Measurements from ENCODE around the gene TMEM170A. TPM values are rescaled to one million over a fixed set of nuclear protein-coding genes. Genes with fewer than 3 reads are reported as not detected.

The TMEM170A gene
- total and polyA plus RNA-seq, 10 of the 15 experiments (the other 5 are each of a cell fraction or from before 2014, with no cell fraction given) = 7.3 to 28.2 (median 20.9) TPM

GRCh38 chr16:75457485-75458021, 6.9 kb downstream of the TMEM170A start:
- ChIA-PET CTCF (interaction anchor here (2.3 to 2.4 kb wide), 2 partner anchors 13 to 258 kb away, joined by 6 to 7 read pairs; no protein-coding TSS in a partner anchor), SMC1A (ENCODE audit: uncharacterized antibody, unreplicated experiment) (interaction anchor here (1.2 kb wide), 1 partner anchor 14 kb away, joined by 5 read pairs; no protein-coding TSS in a partner anchor), POLR2A (interaction anchor here (0.5 to 1.0 kb wide), 3 partner anchors 8 to 66 kb away, joined by 3 to 4 read pairs (median 4); no protein-coding TSS in a partner anchor), RAD21 (ENCODE audit: unreplicated experiment) (interaction anchor here (0.8 kb wide), 1 partner anchor 13 kb away, joined by 3 read pairs; no protein-coding TSS in a partner anchor)
- no peaks in the 10 kb centered on the region for H3K9me3 ChIP-seq (replicated peaks; ENCODE audit: control insufficient read depth, insufficient read depth, low read length)
- no peak overlapping the region for H3K4me2 ChIP-seq (ENCODE audit: control insufficient read depth, insufficient read depth)
- H3K79me2 ChIP-seq (ENCODE audit: control insufficient read depth, insufficient read depth, low read length) = peaks cover 59% of the 10 kb centered on the region
- no peak overlapping the region for H3K27ac ChIP-seq (ENCODE audit: control insufficient read depth, insufficient read depth)
- 89% methylated on average over 5 of the region's 5 CpGs for WGBS (ENCODE audit: insufficient coverage, insufficient replicate concordance, low lambda C conversion rate, missing lambda C conversion rate)
- H3K4me1 ChIP-seq (ENCODE audit: control insufficient read depth, insufficient read depth, low read length) = peaks cover 6% of the 10 kb centered on the region
- no peak overlapping the region for H3K4me3 ChIP-seq
- ATAC-seq (no peak), DNase-seq (ENCODE audit: low read depth, low spot score) (no peak), FAIRE-seq (no peak)
- H4K20me1 ChIP-seq (ENCODE audit: control insufficient read depth, insufficient read depth) = no peaks in the 10 kb centered on the region
- peaks cover 0 to 2% of the 10 kb centered on the region in 2 experiments; a peak in 2 of 4 replicates for H3K36me3 ChIP-seq (ENCODE audit: control insufficient read depth in 2 of 2, insufficient read depth in 2 of 2, low read length in 1 of 2)
- no peak overlapping the region for H2AFZ ChIP-seq (ENCODE audit: control insufficient read depth, low read depth, low read length)
- no peak overlapping the region for H3K9ac ChIP-seq (ENCODE audit: control insufficient read depth, insufficient read depth, low read length)
- BruUV-seq (replicated peaks) = no TSS peak
- intact Hi-C loops (cut with micrococcal nuclease; ENCODE audit: unreplicated experiment) (no loop called here), in situ Hi-C loops (cut with MboI) (loop anchor here (5.0 to 25.0 kb wide), 2 partner anchors 50 to 1730 kb away; partner anchors contain the start of genes MON1B and SYCE1L)
- no peaks in the 10 kb centered on the region for H3K27me3 ChIP-seq (replicated peaks in 1 of 2; ENCODE audit: control insufficient read depth in 2 of 2, insufficient read depth in 2 of 2, low read length in 1 of 2)
- TF ChIP-seq ZNF274 (IDR thresholded peaks at IDR 0.05; ENCODE audit: insufficient read depth, insufficient read length) = no peak
- TF ChIP-seq MLLT1 (IDR thresholded peaks at IDR 0.05) = no peak
- no peak for TF ChIP-seq FOS (IDR thresholded peaks at IDR 0.05; ENCODE audit: borderline replicate concordance, extremely low read depth, insufficient read length)
- TF ChIP-seq GATAD2B (conservative IDR thresholded peaks at IDR 0.05; ENCODE audit: low read depth) = no peak
- TF ChIP-seq RUNX3 (IDR thresholded peaks at IDR 0.05; ENCODE audit: low read length) = no peak
- TF ChIP-seq BMI1 (IDR thresholded peaks at IDR 0.05; ENCODE audit: borderline replicate concordance) = no peak
- TF ChIP-seq MTA2 (IDR thresholded peaks at IDR 0.05; ENCODE audit: low read depth) = no peak
- TF ChIP-seq TAF1 (IDR thresholded peaks at IDR 0.05; ENCODE audit: borderline replicate concordance, low read depth, low read length) = no peak
- TF ChIP-seq REST (IDR thresholded peaks at IDR 0.05; ENCODE audit: low read depth, low read length) = no peak
- TF ChIP-seq YBX1 (IDR thresholded peaks at IDR 0.05) = no peak
- no peak for TF ChIP-seq WRNIP1 (IDR thresholded peaks at IDR 0.05; ENCODE audit: borderline replicate concordance, low read depth, low read length)
- no peak for TF ChIP-seq MYB (IDR thresholded peaks at IDR 0.05; ENCODE audit: borderline replicate concordance, low read depth, low read length)
- TF ChIP-seq BACH1 (IDR thresholded peaks at IDR 0.05; ENCODE audit: borderline replicate concordance) = no peak
- TF ChIP-seq CHD1 (IDR thresholded peaks at IDR 0.05; ENCODE audit: low read depth, low read length) = no peak
- no peak for TF ChIP-seq ZBTB11 (CRISPR knock-in tag; IDR thresholded peaks at IDR 0.05)
